GM23248 (cell line): ENCODE results near the gene TIGD7. TPM values are rescaled to one million over a fixed set of nuclear protein-coding genes. Genes with fewer than 3 reads are reported as not detected.

ENCODE experiments used
- DNase-seq: peaks from one replicate; pipeline ENCODE4 v3.0.0-alpha.2; 2015
- H2AFZ ChIP-seq: fragments of 200-600 bp; sonication (generic); 2 replicates; pipeline ENCODE4 v1.6.1; 2016; ENCODE audit warnings: antibody characterized with exemption
- H3F3A ChIP-seq: fragments of 200-600 bp; sonication (generic); 2 replicates; pipeline ENCODE4 v1.6.1; 2016; ENCODE audit warnings: mild to moderate bottlenecking, antibody characterized with exemption, mixed run types; ENCODE audit not compliant: insufficient read depth
- H3K27ac ChIP-seq: fragments of 200-600 bp; sonication (generic); 2 replicates; pipeline ENCODE4 v1.5.1; 2016; ENCODE audit warnings: mild to moderate bottlenecking
- H3K27me3 ChIP-seq: fragments of 200-600 bp; sonication (generic); replicated peaks from 2 replicates; pipeline ENCODE4 v1.6.1; 2016; ENCODE audit warnings: mild to moderate bottlenecking; ENCODE audit not compliant: insufficient read depth
- H3K36me3 ChIP-seq: fragments of 200-600 bp; sonication (generic); 2 replicates; pipeline ENCODE4 v1.6.1; 2016; ENCODE audit warnings: low read depth, mild to moderate bottlenecking
- H3K4me1 ChIP-seq: fragments of 200-600 bp; sonication (generic); 2 replicates; pipeline ENCODE4 v1.6.1; 2016; ENCODE audit warnings: mild to moderate bottlenecking; ENCODE audit not compliant: insufficient read depth
- H3K4me2 ChIP-seq: fragments of 200-600 bp; sonication (generic); one replicate; pipeline ENCODE4 v1.6.1; 2016; ENCODE audit warnings: mild to moderate bottlenecking; ENCODE audit not compliant: unreplicated experiment
- H3K4me3 ChIP-seq: fragments of 200-600 bp; sonication (generic); 2 replicates; pipeline ENCODE4 v1.5.1; 2016; ENCODE audit warnings: mild to moderate bottlenecking
- H3K79me2 ChIP-seq: fragments of 200-600 bp; sonication (generic); 2 replicates; pipeline ENCODE4 v1.6.1; 2016; ENCODE audit warnings: mild to moderate bottlenecking; ENCODE audit not compliant: insufficient read depth
- H3K9ac ChIP-seq: fragments of 200-600 bp; sonication (generic); 2 replicates; pipeline ENCODE4 v1.6.1; 2016; ENCODE audit warnings: mild to moderate bottlenecking
- H3K9me2 ChIP-seq: fragments of 200-600 bp; sonication (generic); 2 replicates; pipeline ENCODE4 v1.6.1; 2016; ENCODE audit warnings: mixed run types, mild to moderate bottlenecking, moderate library complexity; ENCODE audit not compliant: insufficient read depth
- H3K9me3 ChIP-seq: fragments of 200-600 bp; sonication (generic); one replicate; pipeline ENCODE4 v1.6.1; 2017; ENCODE audit warnings: low read depth
- H4K20me1 ChIP-seq: fragments of 200-600 bp; sonication (generic); 2 replicates; pipeline ENCODE4 v1.6.0; 2016; ENCODE audit not compliant: insufficient read depth
- EZH2 ChIP-seq: fragments of 200-600 bp; sonication (generic); IDR thresholded peaks from 2 replicates; pipeline ENCODE4 v1.6.1; 2018; ENCODE audit warnings: antibody characterized with exemption, mild to moderate bottlenecking; ENCODE audit not compliant: insufficient read depth, poor library complexity, severe bottlenecking
- EZH2phosphoT487 ChIP-seq: fragments of 200-600 bp; sonication (generic); IDR thresholded peaks from 2 replicates; pipeline ENCODE4 v1.6.1; 2018; ENCODE audit warnings: antibody characterized with exemption, moderate library complexity, mild to moderate bottlenecking, low read depth; ENCODE audit not compliant: insufficient read depth
- WGBS, 2 experiments: methylation state at CpG; one replicate each; pipeline ENCODE4 v1.1.6; 2015 to 2017; ENCODE audit warnings: low lambda C conversion rate in 2 of 2, low coverage in 1 of 2; ENCODE audit errors: missing lambda C conversion rate in 2 of 2; 5-methylcytosine and 5-hydroxymethylcytosine counted together
- in situ Hi-C: fragments of 300-500 bp; cut with MboI; formaldehyde crosslinking; loops from 2 replicates; pipeline ENCODE4 v1.15.0; 2020
- polyA plus RNA-seq: library from polyadenylated mRNA; unstranded; fragments of >200 nt; fragmentation: Nextera tagmentation; extraction: Ambion mirVana; gene quantifications from 2 replicates; pipeline ENCODE4 v1.2.1, GENCODE V29; 2016
- total RNA-seq: library from RNA; depleted of rRNA; stranded (reverse); fragments of >200 nt; shearing (Covaris generic); gene quantifications from 2 replicates; pipeline ENCODE4 v1.2.3, GENCODE V29; 2014; rRNA removed

The TIGD7 gene
- total RNA-seq (4.9 and 14.9 TPM in 2 replicates), polyA plus RNA-seq (3.9 and 5.3 TPM in 2 replicates)

GRCh38 chr16:3305109-3306068, at the start of gene TIGD7, which contains the start of gene ZNF75A:
TIGD7 (minus strand) TSS chr16:3305430; CDS start chr16:3300614, 4,816 bp downstream.
ZNF75A (plus strand) TSS chr16:3305497; CDS start chr16:3308429, 2,932 bp downstream.
- Histone ChIP-seq H3K79me2 (peaks cover 78% of the 10 kb centered on the region), H3K4me1 (peaks cover 7% of the 10 kb centered on the region), H3K9me2 (no peaks in the 10 kb centered on the region), H3K9me3 (peaks cover 9% of the 10 kb centered on the region), H4K20me1 (no peaks in the 10 kb centered on the region), H3K4me3 (peak within 1 kb of the TSS; percentile 85), H3K27ac (peak within 1 kb of the TSS; percentile 92), H3K27me3 (no peaks in the 10 kb centered on the region), H2AFZ (peak within 1 kb of the TSS; percentile 83), H3F3A (peaks cover 8% of the 10 kb centered on the region), H3K4me2 (peak within 1 kb of the TSS; percentile 91), H3K36me3 (peaks cover 46% of the 10 kb centered on the region), H3K9ac (peak within 1 kb of the TSS; percentile 91)
- 4% methylated on average over 56 to 102 of the region's 103 CpGs for WGBS, 2 experiments
- no peak for TF ChIP-seq EZH2
- TF ChIP-seq EZH2phosphoT487 = no peak
- in situ Hi-C loops = no loop called here
- DNase-seq = peak; percentile 96

DNA sequence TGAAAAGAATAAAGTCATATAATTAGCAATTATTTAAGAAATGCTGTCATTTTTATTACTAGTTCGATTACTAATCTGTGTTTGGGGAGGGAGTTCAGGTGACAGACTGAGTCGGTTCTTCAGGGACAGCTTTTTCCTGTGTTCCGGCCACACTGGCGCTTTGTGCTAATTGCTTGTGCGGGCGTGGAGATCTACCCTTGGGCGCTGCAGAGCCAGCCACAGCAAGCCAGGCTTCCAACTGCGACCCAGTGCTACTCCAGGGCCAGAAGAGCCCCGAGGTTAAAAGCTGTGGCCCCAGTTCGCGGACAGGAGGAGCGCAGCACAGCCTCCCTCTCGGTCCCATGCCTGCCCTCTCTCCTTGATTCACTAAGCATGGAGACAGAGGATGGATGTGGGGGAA, 43.9 kb upstream of the TIGD7 start:
- no peak for DNase-seq
- H3K4me3 ChIP-seq = no peak overlapping the region
- 58 to 63% methylated on average over 13 of the region's 13 CpGs for WGBS, 2 experiments
- no peaks in the 10 kb centered on the region for H4K20me1 ChIP-seq
- no peaks in the 10 kb centered on the region for H3K4me1 ChIP-seq
- no peaks in the 10 kb centered on the region for H3K27me3 ChIP-seq
- H3K9ac ChIP-seq = no peak overlapping the region
- in situ Hi-C loops = no loop called here
- H3K36me3 ChIP-seq = no peaks in the 10 kb centered on the region
- H3K9me2 ChIP-seq = no peaks in the 10 kb centered on the region
- H3K79me2 ChIP-seq = no peaks in the 10 kb centered on the region
- H3K4me2 ChIP-seq = no peak overlapping the region
- H3K9me3 ChIP-seq = no peaks in the 10 kb centered on the region
- no peaks in the 10 kb centered on the region for H3F3A ChIP-seq
- H3K27ac ChIP-seq = no peak overlapping the region
- TF ChIP-seq EZH2 (no peak), EZH2phosphoT487 (no peak)
- no peak overlapping the region for H2AFZ ChIP-seq

DNA sequence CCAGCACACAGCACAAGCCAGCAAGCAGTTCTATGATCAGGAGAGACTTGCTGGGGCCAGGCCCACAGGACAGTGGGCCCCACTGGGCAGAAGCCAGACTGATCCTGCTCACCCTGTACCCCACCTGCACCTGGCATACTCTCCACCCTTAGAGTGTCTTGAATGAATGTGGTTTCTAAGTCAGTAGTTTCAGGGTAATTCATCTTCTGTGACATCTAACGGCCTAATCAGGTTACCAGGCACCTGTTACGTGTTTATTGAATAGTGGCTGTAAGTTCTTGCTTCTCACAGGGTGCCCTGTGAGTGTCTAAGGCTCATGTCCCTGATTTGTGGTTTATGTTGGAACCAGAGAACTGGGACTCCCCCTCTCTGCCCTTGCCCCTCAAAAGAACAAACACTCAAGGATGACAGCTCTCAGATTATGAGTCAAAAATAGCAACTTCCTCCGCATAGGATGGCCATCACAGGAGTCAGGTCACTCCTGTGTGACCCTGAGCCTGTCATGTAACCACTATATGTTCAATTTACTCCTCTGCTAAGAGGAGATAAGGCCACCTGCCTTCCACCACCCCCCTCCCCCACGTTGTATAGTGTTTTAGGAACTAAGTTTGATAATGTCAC, 43.4 kb upstream of the TIGD7 start:
- H3K9me2 ChIP-seq = no peaks in the 10 kb centered on the region
- H3K4me1 ChIP-seq = no peaks in the 10 kb centered on the region
- H3K79me2 ChIP-seq = no peaks in the 10 kb centered on the region
- H3K4me3 ChIP-seq = no peak overlapping the region
- TF ChIP-seq EZH2 = no peak
- H3K9ac ChIP-seq = no peak overlapping the region
- H3K9me3 ChIP-seq = no peaks in the 10 kb centered on the region
- no peak overlapping the region for H3K4me2 ChIP-seq
- no peak for DNase-seq
- H4K20me1 ChIP-seq = no peaks in the 10 kb centered on the region
- 27 to 29% methylated on average over 4 of the region's 4 CpGs for WGBS, 2 experiments
- H3K36me3 ChIP-seq = no peaks in the 10 kb centered on the region
- no peaks in the 10 kb centered on the region for H3K27me3 ChIP-seq
- no peak overlapping the region for H3K27ac ChIP-seq
- in situ Hi-C loops = no loop called here
- no peaks in the 10 kb centered on the region for H3F3A ChIP-seq
- no peak overlapping the region for H2AFZ ChIP-seq

DNA sequence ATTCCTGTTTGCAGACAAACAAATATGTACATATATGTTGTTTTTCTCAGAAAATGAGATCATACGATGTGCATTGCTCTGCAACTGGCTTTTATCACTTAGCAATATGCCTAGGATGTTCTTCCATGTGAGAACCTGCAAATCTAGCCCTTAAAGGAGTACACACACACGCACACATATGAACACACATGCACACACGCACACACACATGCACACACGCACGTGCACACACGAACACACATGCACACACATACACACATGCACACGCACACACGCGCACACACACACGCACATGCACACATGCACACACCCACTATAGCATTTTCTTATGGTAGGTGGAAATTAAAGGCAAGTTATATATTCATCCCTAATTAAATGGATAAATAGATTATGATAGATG, 42.4 kb upstream of the TIGD7 start:
- H3K4me1 ChIP-seq = no peaks in the 10 kb centered on the region
- no peak for DNase-seq
- no peaks in the 10 kb centered on the region for H4K20me1 ChIP-seq
- H3K4me3 ChIP-seq = no peak overlapping the region
- TF ChIP-seq EZH2 (no peak), EZH2phosphoT487 (no peak)
- H3K9me3 ChIP-seq = no peaks in the 10 kb centered on the region
- no peaks in the 10 kb centered on the region for H3F3A ChIP-seq
- no peak overlapping the region for H3K4me2 ChIP-seq
- no peaks in the 10 kb centered on the region for H3K79me2 ChIP-seq
- H3K36me3 ChIP-seq = no peaks in the 10 kb centered on the region
- H3K9me2 ChIP-seq = no peaks in the 10 kb centered on the region
- H3K9ac ChIP-seq = no peak overlapping the region
- in situ Hi-C loops = no loop called here
- H3K27me3 ChIP-seq = no peaks in the 10 kb centered on the region
- no peak overlapping the region for H2AFZ ChIP-seq
- no peak overlapping the region for H3K27ac ChIP-seq
- 31 to 35% methylated on average over 10 of the region's 10 CpGs for WGBS, 2 experiments
